Measurements from ENCODE around the gene APOL4. TPM values are rescaled to one million over a fixed set of nuclear protein-coding genes. Genes with fewer than 3 reads are reported as not detected.
"Not testable (repeated sequence)": the region's sequence is repeated elsewhere in the genome, so short reads cannot be mapped to it uniquely, and the experiment has no call there.

Gene APOL4
- total and polyA plus RNA-seq, 9 donors = 8.4 to 22.7 (median 21.0) TPM

GRCh38 chr22:36191106-36191836 is 10.3 kb downstream of the APOL4 start:
- H3K9me3 ChIP-seq (replicated peaks; ENCODE audit: control insufficient read depth, low read depth, low read length) = no peaks in the 10 kb centered on the region
- peaks cover 16% of the 10 kb centered on the region for H3K4me1 ChIP-seq (ENCODE audit: control insufficient read depth, insufficient read depth, low read length)
- peak overlapping the region; percentile 62 for H3K27ac ChIP-seq (ENCODE audit: low read length)
- H3K4me3 ChIP-seq (ENCODE audit: low read length) = no peak overlapping the region
- 71% methylated on average over 10 of the region's 17 CpGs for WGBS (ENCODE audit: insufficient coverage)
- H3K27me3 ChIP-seq (ENCODE audit: control insufficient read depth, insufficient read depth, low read length) = no peaks in the 10 kb centered on the region
- H3K36me3 ChIP-seq (ENCODE audit: control insufficient read depth, insufficient read depth, low read length) = no peaks in the 10 kb centered on the region
- peak; percentile 87 for DNase-seq

- 83% methylated on average over 2 of the region's 6 CpGs for WGBS (ENCODE audit: insufficient coverage)
These were observed 13.7 kb downstream of the APOL4 start for GRCh38 chr22:36187862-36188261.

GRCh38 chr22:36185828-36186624 is 15.6 kb downstream of the APOL4 start:
- H3K36me3 ChIP-seq (ENCODE audit: control insufficient read depth, insufficient read depth, low read length) = no peaks in the 10 kb centered on the region
- no peak overlapping the region for H3K4me3 ChIP-seq (ENCODE audit: low read length)
- WGBS (ENCODE audit: insufficient coverage) = 87% methylated on average over 4 of the region's 14 CpGs
- H3K27me3 ChIP-seq (ENCODE audit: control insufficient read depth, insufficient read depth, low read length) = no peaks in the 10 kb centered on the region
- H3K27ac ChIP-seq (ENCODE audit: low read length) = no peak overlapping the region
- DNase-seq = no peak
- peaks cover 34% of the 10 kb centered on the region for H3K4me1 ChIP-seq (ENCODE audit: control insufficient read depth, insufficient read depth, low read length)
- H3K9me3 ChIP-seq (replicated peaks; ENCODE audit: control insufficient read depth, low read depth, low read length) = no peaks in the 10 kb centered on the region

More at GRCh38 chr22:36187862-36188261, 13.7 kb downstream of the APOL4 start:
- not testable (repeated sequence) for DNase-seq; H3K36me3 ChIP-seq (ENCODE audit: control insufficient read depth, insufficient read depth, low read length); H3K4me3 ChIP-seq (ENCODE audit: low read length); H3K9me3 ChIP-seq (replicated peaks; ENCODE audit: control insufficient read depth, low read depth, low read length); H3K27me3 ChIP-seq (ENCODE audit: control insufficient read depth, insufficient read depth, low read length); H3K27ac ChIP-seq (ENCODE audit: low read length)
- peaks cover 26% of the 10 kb centered on the region for H3K4me1 ChIP-seq (ENCODE audit: control insufficient read depth, insufficient read depth, low read length)

- H3K27ac ChIP-seq (ENCODE audit: low read length) = no peak overlapping the region
These were observed 17.1 kb downstream of the APOL4 start for GRCh38 chr22:36184433-36185025.

GRCh38 chr22:36183446-36183845 is 18.2 kb downstream of the APOL4 start:
- H3K27me3 ChIP-seq (ENCODE audit: control insufficient read depth, insufficient read depth, low read length) = no peaks in the 10 kb centered on the region
- DNase-seq = no peak
- peaks cover 32% of the 10 kb centered on the region for H3K4me1 ChIP-seq (ENCODE audit: control insufficient read depth, insufficient read depth, low read length)
- H3K4me3 ChIP-seq (ENCODE audit: low read length) = no peak overlapping the region
- no peaks in the 10 kb centered on the region for H3K36me3 ChIP-seq (ENCODE audit: control insufficient read depth, insufficient read depth, low read length)
- no peaks in the 10 kb centered on the region for H3K9me3 ChIP-seq (replicated peaks; ENCODE audit: control insufficient read depth, low read depth, low read length)
- no peak overlapping the region for H3K27ac ChIP-seq (ENCODE audit: low read length)
- WGBS (ENCODE audit: insufficient coverage) = 89% methylated on average over 6 of the region's 7 CpGs

More at GRCh38 chr22:36184433-36185025, 17.1 kb downstream of the APOL4 start:
- Histone ChIP-seq H3K27me3 (ENCODE audit: control insufficient read depth, insufficient read depth, low read length) (no peaks in the 10 kb centered on the region), H3K9me3 (replicated peaks; ENCODE audit: control insufficient read depth, low read depth, low read length) (no peaks in the 10 kb centered on the region), H3K36me3 (ENCODE audit: control insufficient read depth, insufficient read depth, low read length) (no peaks in the 10 kb centered on the region), H3K4me3 (ENCODE audit: low read length) (no peak overlapping the region), H3K4me1 (ENCODE audit: control insufficient read depth, insufficient read depth, low read length) (peaks cover 32% of the 10 kb centered on the region)
- WGBS (ENCODE audit: insufficient coverage) = 74% methylated on average over 7 of the region's 10 CpGs
- peak; percentile 74 for DNase-seq

- Histone ChIP-seq H3K27ac (ENCODE audit: low read length) (peak overlapping the region; percentile 7), H3K27me3 (ENCODE audit: control insufficient read depth, insufficient read depth, low read length) (no peaks in the 10 kb centered on the region), H3K4me1 (ENCODE audit: control insufficient read depth, insufficient read depth, low read length) (peaks cover 32% of the 10 kb centered on the region), H3K4me3 (ENCODE audit: low read length) (no peak overlapping the region), H3K9me3 (replicated peaks; ENCODE audit: control insufficient read depth, low read depth, low read length) (no peaks in the 10 kb centered on the region), H3K36me3 (ENCODE audit: control insufficient read depth, insufficient read depth, low read length) (no peaks in the 10 kb centered on the region)
- no peak for DNase-seq
- 74% methylated on average over 5 of the region's 6 CpGs for WGBS (ENCODE audit: insufficient coverage)
These were observed 18.8 kb downstream of the APOL4 start for GRCh38 chr22:36182857-36183256.

GRCh38 chr22:36182056-36182455 is 19.6 kb downstream of the APOL4 start:
- Histone ChIP-seq H3K27me3 (ENCODE audit: control insufficient read depth, insufficient read depth, low read length) (no peaks in the 10 kb centered on the region), H3K36me3 (ENCODE audit: control insufficient read depth, insufficient read depth, low read length) (no peaks in the 10 kb centered on the region), H3K9me3 (replicated peaks; ENCODE audit: control insufficient read depth, low read depth, low read length) (no peaks in the 10 kb centered on the region), H3K4me3 (ENCODE audit: low read length) (no peak overlapping the region), H3K27ac (ENCODE audit: low read length) (no peak overlapping the region), H3K4me1 (ENCODE audit: control insufficient read depth, insufficient read depth, low read length) (peaks cover 32% of the 10 kb centered on the region)
- 62% methylated on average over 5 of the region's 7 CpGs for whole genome bisulfite sequencing (ENCODE audit: insufficient coverage)
- DNase-seq = no peak

- H3K27ac ChIP-seq (ENCODE audit: low read length) = no peak overlapping the region
- no peak for DNase-seq
- H3K4me3 ChIP-seq (ENCODE audit: low read length) = no peak overlapping the region
- WGBS (ENCODE audit: insufficient coverage) = 100% methylated on average over 2 of the region's 6 CpGs
- H3K9me3 ChIP-seq (replicated peaks; ENCODE audit: control insufficient read depth, low read depth, low read length) = no peaks in the 10 kb centered on the region
- H3K4me1 ChIP-seq (ENCODE audit: control insufficient read depth, insufficient read depth, low read length) = peaks cover 32% of the 10 kb centered on the region
- H3K36me3 ChIP-seq (ENCODE audit: control insufficient read depth, insufficient read depth, low read length) = no peaks in the 10 kb centered on the region
- no peaks in the 10 kb centered on the region for H3K27me3 ChIP-seq (ENCODE audit: control insufficient read depth, insufficient read depth, low read length)
These were observed 20.7 kb downstream of the APOL4 start for GRCh38 chr22:36180928-36181327.

- peak; percentile 58 for DNase-seq
- peaks cover 32% of the 10 kb centered on the region for H3K4me1 ChIP-seq (ENCODE audit: control insufficient read depth, insufficient read depth, low read length)
- 54% methylated on average over 19 of the region's 22 CpGs for WGBS (ENCODE audit: insufficient coverage)
These were observed 21.4 kb downstream of the APOL4 start for GRCh38 chr22:36180038-36180880.

More at GRCh38 chr22:36180038-36180880, 21.4 kb downstream of the APOL4 start:
- Histone ChIP-seq H3K27ac (ENCODE audit: low read length) (no peak overlapping the region), H3K4me3 (ENCODE audit: low read length) (no peak overlapping the region), H3K9me3 (replicated peaks; ENCODE audit: control insufficient read depth, low read depth, low read length) (no peaks in the 10 kb centered on the region), H3K36me3 (ENCODE audit: control insufficient read depth, insufficient read depth, low read length) (no peaks in the 10 kb centered on the region), H3K27me3 (ENCODE audit: control insufficient read depth, insufficient read depth, low read length) (no peaks in the 10 kb centered on the region)

Measured in muscle of leg (tissue), 11 donors.